Natural killer cell (primary cell): ENCODE measurements around the gene ACVR1C. TPM values are rescaled to one million over a fixed set of nuclear protein-coding genes. Genes with fewer than 3 reads are reported as not detected.
"Not testable (repeated sequence)": the region's sequence is repeated elsewhere in the genome, so short reads cannot be mapped to it uniquely, and the experiment has no call there.

Source experiments
- ATAC-seq, 3 donors: fragments of 150-1000 bp in 2 of 3; fragments of 200-7000 bp in 1 of 3; cut with Tn5 transposase; 1 replicate in 1 of 3; 2 replicates in 2 of 3; pipeline ENCODE4 v1.10.0; 2021; ENCODE audit warnings: mild to moderate bottlenecking in 2 of 3, moderate library complexity in 2 of 3
- DNase-seq, 2 donors: peaks; one replicate each; pipeline versions ENCODE4 v3.0.0 to v3.0.0-alpha.2; 2013 to 2021; ENCODE audit warnings: mixed read lengths in 1 of 2
- H3K27ac ChIP-seq: one replicate; pipeline ENCODE4 v1.5.1; 2013; ENCODE audit warnings: mild to moderate bottlenecking, low read length
- H3K27me3 ChIP-seq: one replicate; pipeline ENCODE4 v1.6.1; 2013; ENCODE audit warnings: low read length; ENCODE audit not compliant: control insufficient read depth, insufficient read depth
- H3K36me3 ChIP-seq: one replicate; pipeline ENCODE4 v1.6.1; 2013; ENCODE audit warnings: low read length; ENCODE audit not compliant: control insufficient read depth, insufficient read depth
- H3K4me1 ChIP-seq: one replicate; pipeline ENCODE4 v1.6.1; 2013; ENCODE audit warnings: low read length; ENCODE audit not compliant: control insufficient read depth, insufficient read depth
- H3K4me3 ChIP-seq: one replicate; pipeline ENCODE4 v1.5.1; 2013; ENCODE audit warnings: low read length
- H3K9me3 ChIP-seq: one replicate; pipeline ENCODE4 v1.6.1; 2013; ENCODE audit warnings: low read length; ENCODE audit not compliant: control insufficient read depth, insufficient read depth
- H3K27ac Mint-ChIP-seq, 2 donors: one replicate each; pipeline ENCODE4 v1.8.0; 2022; ENCODE audit warnings: mild to moderate bottlenecking in 2 of 2, mixed read lengths in 2 of 2, moderate library complexity in 1 of 2
- H3K27me3 Mint-ChIP-seq, 2 donors: one replicate each; pipeline ENCODE4 v1.8.0; 2022; ENCODE audit warnings: low read depth in 2 of 2, mixed read lengths in 2 of 2
- H3K36me3 Mint-ChIP-seq: one replicate; pipeline ENCODE4 v1.8.0; 2022; ENCODE audit warnings: mixed read lengths
- H3K4me1 Mint-ChIP-seq, 2 donors: one replicate each; pipeline ENCODE4 v1.8.0; 2022; ENCODE audit warnings: mixed read lengths in 2 of 2
- H3K4me3 Mint-ChIP-seq: one replicate; pipeline ENCODE4 v1.8.0; 2022; ENCODE audit warnings: mild to moderate bottlenecking, moderate library complexity, mixed read lengths
- H3K9me3 Mint-ChIP-seq, 2 donors: one replicate each; pipeline ENCODE4 v1.8.0; 2022; ENCODE audit warnings: mixed read lengths in 2 of 2
- WGBS: methylation state at CpG from one replicate; pipeline ENCODE4 v1.1.7; 2013; ENCODE audit warnings: missing lambda C conversion rate; ENCODE audit not compliant: insufficient coverage; 5-methylcytosine and 5-hydroxymethylcytosine counted together
- intact Hi-C: fragments of 100-400 bp; cut with micrococcal nuclease; formaldehyde crosslinking; loops from one replicate; pipeline ENCODE4 v1.14.2; 2022
- total RNA-seq, 4 donors: library from RNA; stranded (reverse); fragments of 120-200 nt in 1 of 4; gene quantifications; one replicate each; pipeline versions ENCODE4 v1.2.3 to v1.2.4, GENCODE V29; 2013 to 2022
- TF ChIP-seq, protein P1 (sequence below): fragments of 200-600 bp; IDR thresholded peaks from one replicate; pipeline ENCODE4 v1.8.0; 2022; ENCODE audit warnings: antibody characterized with exemption

The ACVR1C gene
- total RNA-seq, 3 donors from 2014 or later (not counting 1 experiment from before 2014, with no cell fraction given) = 0.05 to 0.45 (median 0.19) TPM

DNA sequence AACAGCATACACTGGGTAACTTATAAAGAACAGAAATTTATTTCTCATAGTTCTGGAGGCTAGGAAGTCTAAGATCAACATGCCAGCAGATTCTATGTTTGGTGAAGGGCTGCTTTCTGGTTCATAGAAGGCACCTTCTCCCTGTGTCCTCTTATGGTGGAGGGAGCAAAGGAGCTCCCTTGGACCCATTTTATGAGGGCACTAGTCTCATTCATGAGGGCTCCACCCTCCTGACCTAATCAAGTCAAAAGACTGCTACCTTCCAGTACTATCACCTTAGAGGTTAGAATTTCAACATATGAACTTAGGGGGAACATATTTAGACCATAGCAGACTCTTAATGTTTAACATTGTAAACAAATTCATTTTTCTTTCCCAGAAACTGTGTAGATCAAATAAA is 54.5 kb downstream of the ACVR1C start:
- no peak for DNase-seq
- Histone ChIP-seq H3K36me3 (no peaks in the 10 kb centered on the region), H3K27me3 (no peaks in the 10 kb centered on the region), H3K9me3 (no peaks in the 10 kb centered on the region), H3K4me3 (no peak overlapping the region), H3K27ac (no peak overlapping the region), H3K4me1 (no peaks in the 10 kb centered on the region)
- ATAC-seq = no peak
- no peak overlapping the region for H3K27ac Mint-ChIP-seq
- H3K4me3 Mint-ChIP-seq = no peak overlapping the region
- no peaks in the 10 kb centered on the region for H3K4me1 Mint-ChIP-seq
- no peaks in the 10 kb centered on the region for H3K9me3 Mint-ChIP-seq
- peaks cover 2 to 10% of the 10 kb centered on the region in 2 donors for H3K27me3 Mint-ChIP-seq
- H3K36me3 Mint-ChIP-seq = no peaks in the 10 kb centered on the region
- TF ChIP-seq, protein P1, sequence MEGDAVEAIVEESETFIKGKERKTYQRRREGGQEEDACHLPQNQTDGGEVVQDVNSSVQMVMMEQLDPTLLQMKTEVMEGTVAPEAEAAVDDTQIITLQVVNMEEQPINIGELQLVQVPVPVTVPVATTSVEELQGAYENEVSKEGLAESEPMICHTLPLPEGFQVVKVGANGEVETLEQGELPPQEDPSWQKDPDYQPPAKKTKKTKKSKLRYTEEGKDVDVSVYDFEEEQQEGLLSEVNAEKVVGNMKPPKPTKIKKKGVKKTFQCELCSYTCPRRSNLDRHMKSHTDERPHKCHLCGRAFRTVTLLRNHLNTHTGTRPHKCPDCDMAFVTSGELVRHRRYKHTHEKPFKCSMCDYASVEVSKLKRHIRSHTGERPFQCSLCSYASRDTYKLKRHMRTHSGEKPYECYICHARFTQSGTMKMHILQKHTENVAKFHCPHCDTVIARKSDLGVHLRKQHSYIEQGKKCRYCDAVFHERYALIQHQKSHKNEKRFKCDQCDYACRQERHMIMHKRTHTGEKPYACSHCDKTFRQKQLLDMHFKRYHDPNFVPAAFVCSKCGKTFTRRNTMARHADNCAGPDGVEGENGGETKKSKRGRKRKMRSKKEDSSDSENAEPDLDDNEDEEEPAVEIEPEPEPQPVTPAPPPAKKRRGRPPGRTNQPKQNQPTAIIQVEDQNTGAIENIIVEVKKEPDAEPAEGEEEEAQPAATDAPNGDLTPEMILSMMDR = no peak
- intact Hi-C loops = no loop called here

DNA sequence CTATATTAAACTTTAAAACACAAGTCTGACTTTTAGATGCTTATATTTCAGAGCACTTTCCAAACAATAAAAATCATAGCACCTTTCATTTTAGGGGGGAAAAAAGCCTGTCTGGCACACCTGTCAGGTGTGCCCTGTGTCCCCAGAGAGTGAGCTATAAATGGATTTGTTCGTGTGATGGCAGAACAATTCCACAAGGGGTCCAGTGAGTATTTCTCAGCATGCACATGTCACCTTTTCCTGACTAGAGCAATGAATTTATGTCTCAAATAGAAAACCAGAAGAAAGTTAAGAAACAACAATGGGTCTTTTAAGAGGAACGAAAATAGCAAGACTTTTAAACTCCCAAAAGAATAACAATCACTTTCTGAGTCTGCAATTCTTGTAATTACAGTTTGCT is 55.9 kb downstream of the ACVR1C start:
- Histone ChIP-seq H3K4me3 (no peak overlapping the region), H3K27me3 (no peaks in the 10 kb centered on the region), H3K36me3 (no peaks in the 10 kb centered on the region), H3K4me1 (no peaks in the 10 kb centered on the region), H3K27ac (no peak overlapping the region), H3K9me3 (no peaks in the 10 kb centered on the region)
- TF ChIP-seq, protein P1 = peak; percentile 20
- Mint-ChIP-seq H3K36me3 (no peaks in the 10 kb centered on the region), H3K27me3 (no peaks in the 10 kb centered on the region), H3K9me3 (no peaks in the 10 kb centered on the region), H3K27ac (no peak overlapping the region), H3K4me3 (no peak overlapping the region), H3K4me1 (no peaks in the 10 kb centered on the region)
- ATAC-seq (no peak), DNase-seq (peak in 1 of 2 donors; percentile 40)
- 10% methylated on average over 1 of the region's 2 CpGs for WGBS
- intact Hi-C loops = no loop called here

DNA sequence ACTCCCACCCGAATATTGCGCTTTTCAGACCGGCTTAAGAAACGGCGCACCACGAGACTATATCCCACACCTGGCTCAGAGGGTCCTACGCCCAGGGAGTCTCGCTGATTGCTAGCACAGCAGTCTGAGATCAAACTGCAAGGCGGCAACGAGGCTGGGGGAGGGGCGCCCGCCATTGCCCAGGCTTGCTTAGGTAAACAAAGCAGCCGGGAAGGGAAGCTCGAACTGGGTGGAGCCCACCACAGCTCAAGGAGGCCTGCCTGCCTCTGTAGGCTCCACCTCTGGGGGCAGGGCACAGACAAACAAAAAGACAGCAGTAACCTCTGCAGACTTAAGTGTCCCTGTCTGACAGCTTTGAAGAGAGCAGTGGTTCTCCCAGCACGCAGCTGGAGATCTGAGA is 62.0 kb downstream of the ACVR1C start:
- H3K36me3 Mint-ChIP-seq = not testable (repeated sequence)

DNA sequence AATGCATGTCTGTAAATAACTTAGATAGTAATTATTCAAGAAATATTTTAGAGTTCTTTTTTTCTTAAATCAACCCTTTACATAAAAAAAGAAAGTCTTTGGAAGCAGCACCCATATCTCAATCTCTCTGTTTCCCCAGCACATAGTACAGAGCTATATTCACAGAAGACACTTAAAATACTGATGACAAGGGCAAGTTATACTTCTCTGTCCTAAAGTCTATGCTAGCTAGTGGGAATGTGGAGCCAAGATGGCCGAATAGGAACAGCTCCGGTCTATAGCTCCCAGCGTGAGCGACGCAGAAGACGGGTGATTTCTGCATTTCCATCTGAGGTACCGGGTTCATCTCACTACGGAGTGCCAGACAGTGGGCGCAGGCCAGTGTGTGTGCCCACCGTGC is 62.6 kb downstream of the ACVR1C start:
- 96% methylated on average over 10 of the region's 10 CpGs for WGBS
- H3K27ac Mint-ChIP-seq, H3K36me3 Mint-ChIP-seq, H3K4me3 Mint-ChIP-seq, H3K4me1 Mint-ChIP-seq, ATAC-seq, DNase-seq, H3K36me3 ChIP-seq, H3K27me3 Mint-ChIP-seq, H3K27me3 ChIP-seq, H3K27ac ChIP-seq, intact Hi-C loops, H3K4me1 ChIP-seq, H3K9me3 Mint-ChIP-seq, H3K4me3 ChIP-seq, H3K9me3 ChIP-seq: not testable (repeated sequence)

More for the DNA sequence above, 62.0 kb downstream of the ACVR1C start:
- H3K36me3 ChIP-seq, H3K9me3 Mint-ChIP-seq, ATAC-seq, H3K27me3 Mint-ChIP-seq, H3K4me1 Mint-ChIP-seq, intact Hi-C loops, H3K9me3 ChIP-seq, H3K27ac Mint-ChIP-seq, H3K27me3 ChIP-seq, H3K4me3 Mint-ChIP-seq, H3K4me1 ChIP-seq, DNase-seq, H3K27ac ChIP-seq, H3K4me3 ChIP-seq: not testable (repeated sequence)
- WGBS = 89% methylated on average over 13 of the region's 15 CpGs

DNA sequence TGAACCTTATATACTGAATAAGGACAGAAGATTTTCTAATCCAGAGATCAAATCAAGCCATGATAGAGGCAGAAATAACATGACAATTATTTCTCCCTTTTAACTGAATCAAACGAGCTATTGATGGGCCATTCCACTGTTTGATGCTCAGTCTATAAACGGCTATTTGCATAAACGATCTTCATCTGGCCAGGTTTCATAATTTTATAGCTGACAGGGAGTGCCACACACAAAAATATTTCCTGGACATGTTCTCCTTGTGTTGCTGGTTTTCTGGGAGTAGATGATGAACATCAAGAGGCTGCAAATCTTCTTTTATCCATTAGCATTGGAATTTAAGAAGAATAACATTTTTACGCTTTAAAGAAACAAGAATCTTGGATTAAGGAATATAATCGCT is 63.1 kb downstream of the ACVR1C start:
- Histone ChIP-seq H3K4me1 (no peaks in the 10 kb centered on the region), H3K36me3 (no peaks in the 10 kb centered on the region), H3K27ac (no peak overlapping the region), H3K27me3 (no peaks in the 10 kb centered on the region), H3K9me3 (no peaks in the 10 kb centered on the region), H3K4me3 (no peak overlapping the region)
- DNase-seq (no peak), ATAC-seq (no peak)
- H3K27me3 Mint-ChIP-seq = no peaks in the 10 kb centered on the region
- H3K4me3 Mint-ChIP-seq = no peak overlapping the region
- H3K36me3 Mint-ChIP-seq = no peaks in the 10 kb centered on the region
- TF ChIP-seq, protein P1 = no peak
- WGBS = 89% methylated on average over 3 of the region's 5 CpGs
- H3K27ac Mint-ChIP-seq = no peak overlapping the region
- intact Hi-C loops = no loop called here
- H3K4me1 Mint-ChIP-seq = peaks cover 0 to 8% of the 10 kb centered on the region in 2 donors
- peaks cover 0 to 4% of the 10 kb centered on the region in 2 donors for H3K9me3 Mint-ChIP-seq
